HEK293 (cell line): Measurements from ENCODE around the gene MSI1.

Source experiments
- BCL11B ChIP-seq: fragments of 450-650 bp; formaldehyde crosslinking; IDR thresholded peaks from 2 replicates; pipeline ENCODE4 v1.5.1; 2016; ENCODE audit warnings: low read depth, missing biosample characterization, missing genetic modification characterization
- FEZF1 ChIP-seq: fragments of 450-650 bp; formaldehyde crosslinking; IDR thresholded peaks from 2 replicates; pipeline ENCODE4 v1.5.1; 2016; ENCODE audit warnings: missing biosample characterization, missing genetic modification characterization
- GFI1B ChIP-seq: fragments of 450-650 bp; formaldehyde crosslinking; IDR thresholded peaks from 2 replicates; pipeline ENCODE4 v1.5.1; 2016; ENCODE audit warnings: missing biosample characterization, missing genetic modification characterization
- INSM2 ChIP-seq: fragments of 450-650 bp; formaldehyde crosslinking; IDR thresholded peaks from 2 replicates; pipeline ENCODE4 v1.5.1; 2016; ENCODE audit warnings: missing biosample characterization, missing genetic modification characterization
- KLF8 ChIP-seq: fragments of 450-650 bp; formaldehyde crosslinking; IDR thresholded peaks from 2 replicates; pipeline ENCODE4 v1.5.1; 2016; ENCODE audit warnings: missing biosample characterization, missing genetic modification characterization
- MEIS1 ChIP-seq: sonication (generic); formaldehyde crosslinking; IDR thresholded peaks from 2 replicates; pipeline ENCODE4 v1.8.1; 2022; ENCODE audit warnings: missing genetic modification reagents, mild to moderate bottlenecking, borderline replicate concordance
- OSR2 ChIP-seq: fragments of 450-650 bp; formaldehyde crosslinking; IDR thresholded peaks from 2 replicates; pipeline ENCODE4 v1.5.1; 2016; ENCODE audit warnings: missing biosample characterization, missing genetic modification characterization
- OVOL3 ChIP-seq: fragments of 450-650 bp; formaldehyde crosslinking; IDR thresholded peaks from 2 replicates; pipeline ENCODE4 v1.5.1; 2016; ENCODE audit warnings: missing biosample characterization, missing genetic modification characterization
- REPIN1 ChIP-seq: fragments of 450-650 bp; formaldehyde crosslinking; IDR thresholded peaks from 2 replicates; pipeline ENCODE4 v1.5.1; 2017; ENCODE audit warnings: missing biosample characterization, missing genetic modification characterization, low read depth
- REST ChIP-seq: fragments of 450-650 bp; formaldehyde crosslinking; IDR thresholded peaks from 2 replicates; pipeline ENCODE4 v1.5.1; 2016; ENCODE audit warnings: missing biosample characterization, missing genetic modification characterization
- SCRT1 ChIP-seq: fragments of 450-650 bp; formaldehyde crosslinking; IDR thresholded peaks from 2 replicates; pipeline ENCODE4 v1.5.1; 2016; ENCODE audit warnings: missing biosample characterization, missing genetic modification characterization, borderline replicate concordance
- SP2 ChIP-seq: fragments of 450-650 bp; formaldehyde crosslinking; IDR thresholded peaks from 2 replicates; pipeline ENCODE4 v1.5.1; 2016; ENCODE audit warnings: missing biosample characterization, missing genetic modification characterization
- YY2 ChIP-seq: fragments of 450-650 bp; formaldehyde crosslinking; IDR thresholded peaks from 2 replicates; pipeline ENCODE4 v1.5.1; 2016; ENCODE audit warnings: missing biosample characterization, missing genetic modification characterization
- ZBTB1 ChIP-seq: fragments of 450-650 bp; formaldehyde crosslinking; IDR thresholded peaks from 2 replicates; pipeline ENCODE4 v1.5.1; 2016; ENCODE audit warnings: missing biosample characterization, missing genetic modification characterization
- ZFP41 ChIP-seq: fragments of 450-650 bp; formaldehyde crosslinking; IDR thresholded peaks from 2 replicates; pipeline ENCODE4 v1.5.1; 2016; ENCODE audit warnings: missing biosample characterization, missing genetic modification characterization, borderline replicate concordance
- ZIC2 ChIP-seq: fragments of 450-650 bp; formaldehyde crosslinking; IDR thresholded peaks from 2 replicates; pipeline ENCODE4 v1.5.1; 2016; ENCODE audit warnings: missing biosample characterization, missing genetic modification characterization
- ZNF132 ChIP-seq: fragments of 450-650 bp; formaldehyde crosslinking; IDR thresholded peaks from 2 replicates; pipeline ENCODE4 v1.5.1; 2017; ENCODE audit warnings: missing biosample characterization, missing genetic modification characterization, borderline replicate concordance
- ZNF133 ChIP-seq: fragments of 450-650 bp; formaldehyde crosslinking; IDR thresholded peaks from 2 replicates; pipeline ENCODE4 v1.5.1; 2016; ENCODE audit warnings: missing biosample characterization, missing genetic modification characterization
- ZNF169 ChIP-seq: fragments of 450-650 bp; formaldehyde crosslinking; IDR thresholded peaks from 2 replicates; pipeline ENCODE4 v1.5.1; 2016; ENCODE audit warnings: missing biosample characterization, missing genetic modification characterization
- ZNF274 ChIP-seq, 2 experiments: fragments of 200-500 bp in 1 of 2; fragments of 450-650 bp in 1 of 2; sonication (Bioruptor generic) in 1 of 2; formaldehyde crosslinking in 1 of 2; IDR thresholded peaks; 2 replicates each; pipeline versions ENCODE4 v1.5.1 to v1.6.1; 2014 to 2016; ENCODE audit warnings: borderline replicate concordance in 1 of 2, inconsistent platforms in 1 of 2, low read length in 1 of 2, missing biosample characterization in 1 of 2, missing genetic modification characterization in 1 of 2
- ZNF280D ChIP-seq: fragments of 450-650 bp; formaldehyde crosslinking; IDR thresholded peaks from 2 replicates; pipeline ENCODE4 v1.5.1; 2016; ENCODE audit warnings: missing biosample characterization, missing genetic modification characterization
- ZNF341 ChIP-seq: fragments of 450-650 bp; formaldehyde crosslinking; IDR thresholded peaks from 2 replicates; pipeline ENCODE4; 2016; ENCODE audit warnings: low read depth, missing biosample characterization, missing genetic modification characterization
- ZNF433 ChIP-seq: fragments of 450-650 bp; formaldehyde crosslinking; IDR thresholded peaks from 2 replicates; pipeline ENCODE4 v1.5.1; 2016; ENCODE audit warnings: missing biosample characterization, missing genetic modification characterization, low read depth
- ZNF544 ChIP-seq: fragments of 450-650 bp; formaldehyde crosslinking; IDR thresholded peaks from 2 replicates; pipeline ENCODE4 v1.5.0; 2017; ENCODE audit warnings: missing biosample characterization, missing genetic modification characterization
- ZNF555 ChIP-seq: fragments of 450-650 bp; formaldehyde crosslinking; conservative IDR thresholded peaks from 2 replicates; pipeline ENCODE4 v1.5.1; 2017; ENCODE audit warnings: missing biosample characterization, mild to moderate bottlenecking, missing genetic modification characterization, inconsistent platforms
- ZNF560 ChIP-seq: fragments of 450-650 bp; formaldehyde crosslinking; IDR thresholded peaks from 2 replicates; pipeline ENCODE4 v1.5.1; 2017; ENCODE audit warnings: missing biosample characterization, missing genetic modification characterization, borderline replicate concordance
- ZNF677 ChIP-seq: fragments of 450-650 bp; IDR thresholded peaks from 2 replicates; pipeline ENCODE4 v1.5.0; 2018; ENCODE audit warnings: missing biosample characterization, mild to moderate bottlenecking, missing genetic modification characterization, moderate library complexity
- TF ChIP-seq, protein P1 (sequence below): fragments of 450-650 bp; formaldehyde crosslinking; IDR thresholded peaks from 2 replicates; pipeline ENCODE4 v1.5.1; 2016; ENCODE audit warnings: missing biosample characterization, missing genetic modification characterization, borderline replicate concordance
- TF ChIP-seq, protein P2 (sequence below): fragments of 450-650 bp; formaldehyde crosslinking; IDR thresholded peaks from 2 replicates; pipeline ENCODE4 v1.5.1; 2016; ENCODE audit warnings: missing biosample characterization, missing genetic modification characterization, low read depth

The MSI1 gene

DNA sequence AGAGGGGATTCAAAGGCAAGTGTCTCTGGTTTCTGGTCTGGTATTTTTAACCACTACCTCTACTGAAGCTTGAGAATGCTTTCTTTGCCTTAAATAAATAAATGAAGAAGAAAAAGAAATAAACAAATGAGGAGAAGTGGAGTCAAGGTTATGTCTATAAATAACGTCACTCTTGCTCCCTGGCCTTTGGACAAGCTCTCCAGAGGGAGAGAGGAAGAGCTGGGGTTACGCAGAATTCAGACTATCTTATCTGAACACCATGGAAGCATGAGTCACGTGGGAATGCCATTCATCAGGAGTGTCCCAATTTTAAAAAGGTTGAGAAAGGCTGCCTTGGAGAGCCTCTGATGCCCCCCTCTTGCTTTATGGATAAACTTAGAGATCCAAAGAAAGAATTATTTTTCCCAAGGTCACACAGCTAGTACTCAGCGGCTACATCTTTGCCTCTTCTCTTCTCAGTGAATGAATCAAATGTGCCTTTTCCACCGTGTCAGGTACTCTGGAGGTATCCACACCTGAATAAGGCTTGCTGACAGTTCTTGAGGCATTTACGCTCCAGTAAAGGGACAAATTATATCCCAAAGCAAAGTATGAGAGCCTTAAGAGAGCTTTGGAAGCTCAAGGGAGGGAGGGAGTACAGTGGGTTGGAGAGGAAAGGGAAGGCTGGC lies 12.9 kb upstream of the MSI1 start (continued):
- TF ChIP-seq ZNF132 = no peak
- TF ChIP-seq, protein P1, sequence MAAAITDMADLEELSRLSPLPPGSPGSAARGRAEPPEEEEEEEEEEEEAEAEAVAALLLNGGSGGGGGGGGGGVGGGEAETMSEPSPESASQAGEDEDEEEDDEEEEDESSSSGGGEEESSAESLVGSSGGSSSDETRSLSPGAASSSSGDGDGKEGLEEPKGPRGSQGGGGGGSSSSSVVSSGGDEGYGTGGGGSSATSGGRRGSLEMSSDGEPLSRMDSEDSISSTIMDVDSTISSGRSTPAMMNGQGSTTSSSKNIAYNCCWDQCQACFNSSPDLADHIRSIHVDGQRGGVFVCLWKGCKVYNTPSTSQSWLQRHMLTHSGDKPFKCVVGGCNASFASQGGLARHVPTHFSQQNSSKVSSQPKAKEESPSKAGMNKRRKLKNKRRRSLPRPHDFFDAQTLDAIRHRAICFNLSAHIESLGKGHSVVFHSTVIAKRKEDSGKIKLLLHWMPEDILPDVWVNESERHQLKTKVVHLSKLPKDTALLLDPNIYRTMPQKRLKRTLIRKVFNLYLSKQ (tag by site-specific recombination) = no peak
- TF ChIP-seq ZNF677 = no peak
- TF ChIP-seq ZBTB1 = no peak
- TF ChIP-seq ZNF341 (tag by site-specific recombination) = no peak
- TF ChIP-seq REST (tag by site-specific recombination) = no peak
- TF ChIP-seq REPIN1 (tag by site-specific recombination) = no peak
- no peak for TF ChIP-seq ZNF555 (tag by site-specific recombination)
- no peak for TF ChIP-seq SP2 (tag by site-specific recombination)
- no peak for TF ChIP-seq ZIC2 (tag by site-specific recombination)
- TF ChIP-seq, protein P2, sequence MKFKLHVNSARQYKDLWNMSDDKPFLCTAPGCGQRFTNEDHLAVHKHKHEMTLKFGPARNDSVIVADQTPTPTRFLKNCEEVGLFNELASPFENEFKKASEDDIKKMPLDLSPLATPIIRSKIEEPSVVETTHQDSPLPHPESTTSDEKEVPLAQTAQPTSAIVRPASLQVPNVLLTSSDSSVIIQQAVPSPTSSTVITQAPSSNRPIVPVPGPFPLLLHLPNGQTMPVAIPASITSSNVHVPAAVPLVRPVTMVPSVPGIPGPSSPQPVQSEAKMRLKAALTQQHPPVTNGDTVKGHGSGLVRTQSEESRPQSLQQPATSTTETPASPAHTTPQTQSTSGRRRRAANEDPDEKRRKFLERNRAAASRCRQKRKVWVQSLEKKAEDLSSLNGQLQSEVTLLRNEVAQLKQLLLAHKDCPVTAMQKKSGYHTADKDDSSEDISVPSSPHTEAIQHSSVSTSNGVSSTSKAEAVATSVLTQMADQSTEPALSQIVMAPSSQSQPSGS (tag by site-specific recombination) = 0 out of 2 replicates have a peak, but pooled peaks have one; percentile 36
- no peak for TF ChIP-seq YY2 (tag by site-specific recombination)
- no peak for TF ChIP-seq ZNF560
- TF ChIP-seq BCL11B (tag by site-specific recombination) = no peak
- TF ChIP-seq INSM2 (tag by site-specific recombination) = peak; percentile 31; the same call in 1 of the 2 replicates
- no peak for TF ChIP-seq ZNF133 (tag by site-specific recombination)
- TF ChIP-seq OVOL3 (tag by site-specific recombination) = no peak
- no peak for TF ChIP-seq GFI1B (tag by site-specific recombination)
- no peak for TF ChIP-seq FEZF1 (tag by site-specific recombination)
- TF ChIP-seq ZNF169 (tag by site-specific recombination) = no peak
- no peak for TF ChIP-seq KLF8 (tag by site-specific recombination)
- TF ChIP-seq ZNF274 (IDR thresholded peaks at IDR 0.05; ENCODE audit: low read length) = no peak
- TF ChIP-seq ZNF274 (tag by site-specific recombination; IDR thresholded peaks at IDR 0.05; ENCODE audit: borderline replicate concordance) = no peak
- TF ChIP-seq SCRT1 = no peak
- peak; percentile 38; the same call in 1 of the 2 replicates for TF ChIP-seq OSR2 (tag by site-specific recombination)
- no peak for TF ChIP-seq ZFP41 (tag by site-specific recombination)
- TF ChIP-seq MEIS1 (CRISPR knock-in tag) = no peak
- no peak for TF ChIP-seq ZNF280D (tag by site-specific recombination)
- no peak for TF ChIP-seq ZNF544 (tag by site-specific recombination)
- TF ChIP-seq ZNF433 = no peak
